Measurements from ENCODE around the gene UCHL3. TPM values are rescaled to one million over a fixed set of nuclear protein-coding genes. Genes with fewer than 3 reads are reported as not detected.
A peak's percentile ranks its signal among the peaks of the same experiment; 100 is the strongest.

Gene UCHL3
- total RNA-seq, 2 donors from 2014 or later, result 17.1 to 26.8 TPM

DNA sequence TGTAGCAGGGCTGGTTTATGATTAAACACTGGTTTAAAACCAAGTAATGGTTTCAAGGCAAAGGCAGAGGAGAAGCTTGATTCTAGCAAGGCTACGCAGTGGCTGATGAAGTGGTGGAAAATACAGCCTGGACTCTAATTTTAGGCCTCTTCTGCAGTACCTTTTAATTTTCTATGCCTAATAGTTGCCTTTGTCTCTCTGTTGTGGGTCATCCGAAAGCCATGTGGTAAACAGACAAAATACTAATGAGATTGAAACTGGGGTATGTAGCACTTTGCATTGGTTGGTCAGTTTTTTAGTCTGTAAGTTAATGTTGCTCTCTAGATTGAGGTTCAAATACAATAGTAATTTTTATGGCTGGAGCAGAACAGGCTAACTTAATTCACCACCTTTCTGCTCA lies 89.9 kb downstream of the UCHL3 start:
- intact Hi-C loops (cut with DNase I), result no loop called here
- no peak for DNase-seq (ENCODE audit: low spot score)
- Histone ChIP-seq H3K36me3 (no peaks in the 10 kb centered on the region), H3K4me1 (replicated peaks) (no peaks in the 10 kb centered on the region), H3K9me3 (no peaks in the 10 kb centered on the region), H3K27ac (no peak overlapping the region), H3K4me3 (no peak overlapping the region), H3K27me3 (replicated peaks; ENCODE audit: insufficient read depth) (no peaks in the 10 kb centered on the region)
- TF ChIP-seq, protein P1, sequence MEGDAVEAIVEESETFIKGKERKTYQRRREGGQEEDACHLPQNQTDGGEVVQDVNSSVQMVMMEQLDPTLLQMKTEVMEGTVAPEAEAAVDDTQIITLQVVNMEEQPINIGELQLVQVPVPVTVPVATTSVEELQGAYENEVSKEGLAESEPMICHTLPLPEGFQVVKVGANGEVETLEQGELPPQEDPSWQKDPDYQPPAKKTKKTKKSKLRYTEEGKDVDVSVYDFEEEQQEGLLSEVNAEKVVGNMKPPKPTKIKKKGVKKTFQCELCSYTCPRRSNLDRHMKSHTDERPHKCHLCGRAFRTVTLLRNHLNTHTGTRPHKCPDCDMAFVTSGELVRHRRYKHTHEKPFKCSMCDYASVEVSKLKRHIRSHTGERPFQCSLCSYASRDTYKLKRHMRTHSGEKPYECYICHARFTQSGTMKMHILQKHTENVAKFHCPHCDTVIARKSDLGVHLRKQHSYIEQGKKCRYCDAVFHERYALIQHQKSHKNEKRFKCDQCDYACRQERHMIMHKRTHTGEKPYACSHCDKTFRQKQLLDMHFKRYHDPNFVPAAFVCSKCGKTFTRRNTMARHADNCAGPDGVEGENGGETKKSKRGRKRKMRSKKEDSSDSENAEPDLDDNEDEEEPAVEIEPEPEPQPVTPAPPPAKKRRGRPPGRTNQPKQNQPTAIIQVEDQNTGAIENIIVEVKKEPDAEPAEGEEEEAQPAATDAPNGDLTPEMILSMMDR (IDR thresholded peaks at IDR 0.05), result no peak
- WGBS, result 100% methylated on average over 2 of the region's 2 CpGs

GRCh38 chr13:75641026-75641425 lies 91.4 kb downstream of the UCHL3 start:
- H3K27ac ChIP-seq, result peak overlapping the region in 1 of 2 donors; percentile 72
- no peaks in the 10 kb centered on the region for H3K9me3 ChIP-seq
- TF ChIP-seq POLR2AphosphoS5 (IDR thresholded peaks at IDR 0.05) (no peak), POLR2A (IDR thresholded peaks at IDR 0.05) (no peak)
- TF ChIP-seq, protein P1 (IDR thresholded peaks at IDR 0.05), result no peak
- WGBS, result 95% methylated on average over 6 of the region's 6 CpGs
- no peak for DNase-seq (ENCODE audit: low spot score)
- no peaks in the 10 kb centered on the region for H3K27me3 ChIP-seq (replicated peaks; ENCODE audit: insufficient read depth)
- intact Hi-C loops (cut with DNase I), result no loop called here
- no peaks in the 10 kb centered on the region for H3K4me1 ChIP-seq (replicated peaks)
- no peak overlapping the region for H3K4me3 ChIP-seq
- no peaks in the 10 kb centered on the region for H3K36me3 ChIP-seq

DNA sequence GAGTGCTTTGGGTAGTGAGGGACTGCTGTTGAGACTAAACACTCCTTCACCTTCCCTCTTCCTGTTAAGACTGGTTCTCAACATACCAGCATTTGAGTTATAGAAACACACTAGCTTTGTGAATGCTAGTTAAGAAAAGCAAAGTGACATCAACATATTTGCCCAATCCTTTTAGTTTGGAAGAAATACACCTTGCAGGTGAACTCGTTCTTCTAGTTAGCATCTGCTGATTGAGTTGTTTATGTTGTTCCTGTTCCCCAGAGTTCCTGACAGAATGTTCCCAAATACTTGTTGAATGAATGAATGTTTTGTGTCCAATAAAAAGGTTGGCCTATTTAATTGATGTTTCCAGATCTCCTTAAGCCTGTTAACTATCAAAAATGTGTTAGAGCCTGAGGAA lies 93.6 kb downstream of the UCHL3 start:
- no peaks in the 10 kb centered on the region for H3K36me3 ChIP-seq
- no peaks in the 10 kb centered on the region for H3K9me3 ChIP-seq
- TF ChIP-seq, protein P1 (IDR thresholded peaks at IDR 0.05), result no peak
- peak; percentile 73 for TF ChIP-seq POLR2AphosphoS5 (IDR thresholded peaks at IDR 0.05)
- H3K4me1 ChIP-seq (replicated peaks), result no peaks in the 10 kb centered on the region
- no peak overlapping the region for H3K4me3 ChIP-seq
- no peak for DNase-seq (ENCODE audit: low spot score)
- peak overlapping the region; percentile 48 to 72 for H3K27ac ChIP-seq
- 30% methylated on average over 1 of the region's 1 CpG for WGBS
- H3K27me3 ChIP-seq (replicated peaks; ENCODE audit: insufficient read depth), result no peaks in the 10 kb centered on the region
- intact Hi-C loops (cut with DNase I), result no loop called here

- no peaks in the 10 kb centered on the region for H3K27me3 ChIP-seq (replicated peaks; ENCODE audit: insufficient read depth)
- intact Hi-C loops (cut with DNase I), result no loop called here
- TF ChIP-seq, protein P1 (IDR thresholded peaks at IDR 0.05), result no peak
- TF ChIP-seq POLR2A (IDR thresholded peaks at IDR 0.05), result no peak
- no peak for TF ChIP-seq POLR2AphosphoS5 (IDR thresholded peaks at IDR 0.05)
- no peak for DNase-seq (ENCODE audit: low spot score)
- no peaks in the 10 kb centered on the region for H3K4me1 ChIP-seq (replicated peaks)
- H3K4me3 ChIP-seq, result no peak overlapping the region
- peak overlapping the region in 1 of 2 donors; percentile 42 for H3K27ac ChIP-seq
- H3K9me3 ChIP-seq, result no peaks in the 10 kb centered on the region
- no peaks in the 10 kb centered on the region for H3K36me3 ChIP-seq
Measured at GRCh38 chr13:75643693-75644092, 94.1 kb downstream of the UCHL3 start.

GRCh38 chr13:75645141-75645540 lies 95.5 kb downstream of the UCHL3 start:
- Histone ChIP-seq H3K4me1 (replicated peaks) (no peaks in the 10 kb centered on the region), H3K27me3 (replicated peaks; ENCODE audit: insufficient read depth) (no peaks in the 10 kb centered on the region), H3K4me3 (no peak overlapping the region), H3K27ac (no peak overlapping the region), H3K9me3 (no peaks in the 10 kb centered on the region), H3K36me3 (no peaks in the 10 kb centered on the region)
- WGBS, result 90% methylated on average over 3 of the region's 3 CpGs
- intact Hi-C loops (cut with DNase I), result no loop called here
- TF ChIP-seq POLR2A (IDR thresholded peaks at IDR 0.05) (no peak), POLR2AphosphoS5 (IDR thresholded peaks at IDR 0.05) (no peak)
- TF ChIP-seq, protein P1 (IDR thresholded peaks at IDR 0.05), result no peak
- DNase-seq (ENCODE audit: low spot score), result no peak

Measured in prostate gland (tissue), 2 donors.